GM12878 (cell line): ENCODE measurements around the gene CACNB3. TPM values are rescaled to one million over a fixed set of nuclear protein-coding genes. Genes with fewer than 3 reads are reported as not detected.

Source experiments
- ATAC-seq: fragments of 200-7000 bp; cut with Tn5 transposase; 3 replicates; pipeline ENCODE4 v1.9.1; 2020; ENCODE audit warnings: mild to moderate bottlenecking, moderate library complexity
- BruUV-seq: library from RNA; stranded (reverse); fragments of 400-500 nt; replicated peaks from 2 replicates; lab custom pipeline; 2021; lab: Mats Ljungman, UMichigan
- CTCF ChIA-PET: fragments of 300-600 bp; sonication (Branson Sonifier 250); formaldehyde crosslinking; extraction: SDS; loops from one replicate; lab custom pipeline; 2021; ENCODE audit warnings: inconsistent platforms; lab: Yijun Ruan, JAX
- POLR2A ChIA-PET: fragments of 350-600 bp; formaldehyde crosslinking; extraction: SDS; loops from one replicate; lab custom pipeline; 2021; ENCODE audit warnings: inconsistent platforms; lab: Charles Lee
- RAD21 ChIA-PET: fragments of 300-600 bp; sonication (Branson Sonifier 250); formaldehyde crosslinking; loops from one replicate; lab custom pipeline; 2023; ENCODE audit warnings: antibody characterized with exemption; ENCODE audit not compliant: unreplicated experiment; lab: Charles Lee
- SMC1A ChIA-PET: fragments of 300-600 bp; sonication (Branson Sonifier 250); formaldehyde crosslinking; loops from one replicate; lab custom pipeline; 2023; ENCODE audit not compliant: unreplicated experiment, uncharacterized antibody; lab: Charles Lee
- DNase-seq: peaks from one replicate; pipeline ENCODE4 v3.0.0-alpha.2; 2011; ENCODE audit warnings: low read depth, low spot score
- FAIRE-seq: peaks from 3 replicates; lab custom pipeline; 2011; peaks lifted over from hg19 to GRCh38; lab: Jason Lieb, UNC
- H2AFZ ChIP-seq: 2 replicates; pipeline ENCODE4 v1.6.0; 2011; ENCODE audit warnings: low read depth, low read length, control low read depth; ENCODE audit not compliant: control insufficient read depth
- H3K27ac ChIP-seq: 2 replicates; pipeline ENCODE4 v1.5.1; 2011; ENCODE audit warnings: control low read depth; ENCODE audit not compliant: control insufficient read depth, insufficient read depth
- H3K27me3 ChIP-seq, 2 experiments: replicated peaks in 1 of 2; 2 replicates each; pipeline versions ENCODE4 v1.6.0 to v1.6.1; 2011; ENCODE audit warnings: low read length in 1 of 2; ENCODE audit not compliant: control insufficient read depth in 2 of 2, insufficient read depth in 2 of 2
- H3K36me3 ChIP-seq, 2 experiments: 2 replicates each; pipeline ENCODE4 v1.5.1; 2011; ENCODE audit warnings: low read length in 1 of 2; ENCODE audit not compliant: control insufficient read depth in 2 of 2, insufficient read depth in 2 of 2
- H3K4me1 ChIP-seq: 2 replicates; pipeline ENCODE4 v1.6.1; 2011; ENCODE audit warnings: mild to moderate bottlenecking, low read length, moderate library complexity, mixed read lengths; ENCODE audit not compliant: control insufficient read depth, insufficient read depth
- H3K4me2 ChIP-seq: 2 replicates; pipeline ENCODE4 v1.6.0; 2011; ENCODE audit warnings: control low read depth; ENCODE audit not compliant: control insufficient read depth, insufficient read depth
- H3K4me3 ChIP-seq: fragments of 200-600 bp; sonication (generic); 2 replicates; pipeline ENCODE4 v1.5.1; 2016
- H3K79me2 ChIP-seq: 2 replicates; pipeline ENCODE4 v1.6.0; 2011; ENCODE audit warnings: low read length; ENCODE audit not compliant: control insufficient read depth, insufficient read depth
- H3K9ac ChIP-seq: 2 replicates; pipeline ENCODE4 v1.8.0; 2011; ENCODE audit warnings: low read length, control low read depth, mixed read lengths; ENCODE audit not compliant: control insufficient read depth, insufficient read depth
- H3K9me3 ChIP-seq: replicated peaks from 3 replicates; pipeline ENCODE4 v1.5.1; 2011; ENCODE audit warnings: mild to moderate bottlenecking, low read length; ENCODE audit not compliant: control insufficient read depth, insufficient read depth
- H4K20me1 ChIP-seq: 2 replicates; pipeline ENCODE4 v1.6.0; 2011; ENCODE audit not compliant: control insufficient read depth, insufficient read depth
- ATF7 ChIP-seq: fragments of 450-650 bp; IDR thresholded peaks from 2 replicates; pipeline ENCODE4 v1.6.1; 2016; ENCODE audit warnings: low read depth, mild to moderate bottlenecking
- EED ChIP-seq: sonication (generic); IDR thresholded peaks from 2 replicates; pipeline ENCODE4 v1.6.1; 2016; ENCODE audit warnings: antibody characterized with exemption, low read depth
- FOXM1 ChIP-seq: IDR thresholded peaks from 2 replicates; pipeline ENCODE4 v1.6.1; 2012; ENCODE audit warnings: low read depth, mild to moderate bottlenecking, inconsistent platforms, low read length, moderate library complexity
- KDM1A ChIP-seq: fragments of 200-600 bp; sonication (generic); IDR thresholded peaks from 2 replicates; pipeline ENCODE4 v1.6.1; 2016; ENCODE audit warnings: borderline replicate concordance
- NBN ChIP-seq: fragments of 450-650 bp; IDR thresholded peaks from 2 replicates; pipeline ENCODE4 v1.6.1; 2016
- POLR2A ChIP-seq: IDR thresholded peaks from 2 replicates; pipeline ENCODE4 v1.6.1; 2011; ENCODE audit warnings: low read depth, mild to moderate bottlenecking, low read length
- RBBP5 ChIP-seq: fragments of 200-600 bp; sonication (generic); conservative IDR thresholded peaks from 2 replicates; pipeline ENCODE4 v1.6.1; 2016
- ZNF274 ChIP-seq: IDR thresholded peaks from one replicate; pipeline ENCODE4 v1.8.0; 2011; ENCODE audit not compliant: insufficient read length, insufficient read depth
- ZNF687 ChIP-seq: fragments of 450-650 bp; IDR thresholded peaks from 2 replicates; pipeline ENCODE4 v1.6.1; 2017; ENCODE audit warnings: mild to moderate bottlenecking, moderate library complexity
- WGBS: methylation state at CpG from one replicate; pipeline ENCODE4 v1.1.6; 2016; ENCODE audit warnings: low lambda C conversion rate; ENCODE audit not compliant: insufficient replicate concordance, insufficient coverage; ENCODE audit errors: missing lambda C conversion rate; 5-methylcytosine and 5-hydroxymethylcytosine counted together
- in situ Hi-C: fragments of 300-500 bp; cut with MboI; formaldehyde crosslinking; loops from 9 replicates; pipeline ENCODE4 v1.14.3; 2018; ENCODE audit warnings: mixed read lengths
- intact Hi-C: fragments of 100-400 bp; cut with micrococcal nuclease; formaldehyde crosslinking; loops from one replicate; pipeline ENCODE4 v1.14.2; 2022; ENCODE audit not compliant: unreplicated experiment
- polyA plus RNA-seq, 11 experiments: library from polyadenylated mRNA; depleted of rRNA in 4 of 11; unstranded in 6 of 11; stranded (reverse) in 5 of 11; fragments of >200 nt; fragmentation: Nextera tagmentation in 4 of 11; fragmentation: Illumina TruSeq in 1 of 11; extraction: Ambion mirVana in 4 of 11; extraction: Trizol in 1 of 11; gene quantifications; 1 replicate in 1 of 11; 2 replicates in 10 of 11; pipeline versions ENCODE4 v1.2.1 to v1.2.3, GENCODE V29; 2011 to 2016; ENCODE audit warnings: inconsistent platforms in 2 of 11, missing spikeins in 2 of 11, low read depth in 1 of 11
- total RNA-seq, 4 experiments: library from RNA; depleted of rRNA in 3 of 4; stranded (reverse); fragments of >200 nt in 3 of 4; fragmentation: Illumina TruSeq in 1 of 4; extraction: Trizol in 1 of 4; gene quantifications; 2 replicates each; pipeline versions ENCODE4 v1.2.1 to v1.2.3, GENCODE V29; 2013 to 2021

Gene CACNB3
- total and polyA plus RNA-seq, 10 of the 15 experiments (the other 5 are each of a cell fraction or from before 2014, with no cell fraction given): 0.78 to 5.0 (median 1.7) TPM

DNA sequence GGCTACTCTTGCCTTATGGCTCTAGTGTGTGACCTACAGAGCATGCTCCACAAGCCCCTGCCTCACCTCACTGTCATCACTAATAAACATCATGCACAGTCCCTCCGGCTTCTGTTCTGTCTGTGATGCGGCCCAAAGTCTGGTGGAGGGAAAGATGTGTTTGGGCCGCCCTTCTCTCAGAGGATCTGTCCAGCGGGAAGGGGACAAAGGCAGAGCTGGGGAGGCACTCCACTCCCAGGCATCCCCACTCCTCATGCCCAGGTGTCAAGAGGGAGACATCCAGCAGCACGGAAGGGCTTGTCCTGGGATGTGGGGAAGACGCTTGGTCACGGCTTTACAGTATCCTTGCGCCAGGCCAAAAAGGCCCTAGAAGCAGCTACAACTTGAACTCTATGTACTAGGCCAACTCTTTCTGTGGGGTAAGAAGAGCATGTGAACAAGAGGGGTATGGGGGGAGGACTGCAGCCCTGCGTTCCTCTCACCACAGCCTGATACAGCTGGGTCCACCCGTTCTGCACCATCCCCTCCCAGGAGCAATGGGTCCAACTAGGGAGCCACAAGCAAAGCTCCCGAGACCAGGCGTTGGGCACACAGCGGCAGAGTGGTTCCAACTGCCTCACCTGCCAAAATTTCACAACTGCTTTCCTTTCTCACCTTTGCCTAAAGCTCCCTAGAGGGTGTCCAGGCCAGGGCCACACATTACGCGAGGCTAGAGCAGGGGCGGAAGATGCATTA, 10.7 kb downstream of the CACNB3 start:
- RAD21 ChIA-PET: no interaction called here
- Histone ChIP-seq H4K20me1 (no peaks in the 10 kb centered on the region), H2AFZ (no peak overlapping the region), H3K9ac (no peak overlapping the region), H3K9me3 (no peaks in the 10 kb centered on the region), H3K4me3 (no peak overlapping the region), H3K79me2 (no peaks in the 10 kb centered on the region), H3K36me3 (peaks cover 31 to 33% of the 10 kb centered on the region in 2 experiments), H3K27ac (no peak overlapping the region), H3K27me3 (no peaks in the 10 kb centered on the region), H3K4me2 (no peak overlapping the region), H3K4me1 (no peaks in the 10 kb centered on the region; the same call in 1 of the 2 replicates)
- TF ChIP-seq NBN (no peak), POLR2A (peak; percentile 2; the same call in 1 of the 2 replicates)
- CTCF ChIA-PET: interaction anchor here (0.5 to 0.6 kb wide), 2 partner anchors 50 to 1180 kb away, joined by 3 read pairs; no protein-coding TSS in a partner anchor
- FAIRE-seq: no peak
- in situ Hi-C loops: no loop called here
- POLR2A ChIA-PET: interaction anchor here (1.6 kb wide), 1 partner anchor 10 kb away, joined by 4 read pairs; no protein-coding TSS in a partner anchor
- intact Hi-C loops: no loop called here
- DNase-seq: no peak
- no peak for ATAC-seq
- SMC1A ChIA-PET: no interaction called here
- 94% methylated on average over 16 of the region's 16 CpGs for WGBS
- no TSS peak for BruUV-seq

DNA sequence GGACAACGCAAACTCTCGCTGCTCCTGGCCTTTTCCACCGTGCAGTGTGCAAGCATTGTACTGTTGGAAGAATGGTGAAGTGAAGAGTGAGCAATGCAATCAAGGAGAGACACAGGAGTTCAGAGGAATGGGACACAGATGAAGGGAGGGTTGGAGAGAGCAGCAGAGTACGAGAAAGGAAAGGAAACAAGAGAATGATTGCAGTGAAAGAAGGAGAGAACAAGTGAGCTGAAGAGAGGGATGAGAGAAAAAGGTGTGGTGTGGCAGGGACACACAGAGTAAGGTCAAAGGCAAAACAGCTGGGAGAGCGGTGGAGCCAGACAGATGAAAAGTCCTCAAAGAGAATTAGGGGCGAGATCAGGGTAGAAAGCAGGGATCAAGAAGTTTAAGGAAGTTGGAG, 13.0 kb downstream of the CACNB3 start:
- ChIA-PET RAD21 (no interaction called here), POLR2A (interaction anchor here (1.2 kb wide), 1 partner anchor 35 kb away, joined by 3 read pairs; the partner anchor contains the start of gene RND1)
- no peaks in the 10 kb centered on the region for H4K20me1 ChIP-seq
- no peak overlapping the region for H3K27ac ChIP-seq
- no peak overlapping the region for H2AFZ ChIP-seq
- BruUV-seq: no TSS peak
- no peak for DNase-seq
- H3K9ac ChIP-seq: no peak overlapping the region
- no peak for TF ChIP-seq ZNF687
- TF ChIP-seq KDM1A: no peak
- TF ChIP-seq ATF7: no peak
- no peak for TF ChIP-seq ZNF274
- no peak for TF ChIP-seq EED
- TF ChIP-seq RBBP5: no peak
- no peak for TF ChIP-seq FOXM1
- TF ChIP-seq, all 136 proteins: peak for 0
- Histone ChIP-seq H3K79me2 (no peaks in the 10 kb centered on the region), H3K27me3 (no peaks in the 10 kb centered on the region), H3K9me3 (no peaks in the 10 kb centered on the region), H3K4me3 (no peak overlapping the region), H3K4me2 (no peak overlapping the region), H3K36me3 (peaks cover 41 to 49% of the 10 kb centered on the region in 2 experiments), H3K4me1 (no peaks in the 10 kb centered on the region)
- ATAC-seq (no peak), FAIRE-seq (no peak)
- CTCF ChIA-PET: no interaction called here
- 90% methylated on average over 6 of the region's 6 CpGs for WGBS
- SMC1A ChIA-PET: no interaction called here
- in situ Hi-C loops: no loop called here
- intact Hi-C loops: no loop called here
